ENCODE data around the gene SCRN1.
"Not testable (repeated sequence)": the region's sequence is repeated elsewhere in the genome, so short reads cannot be mapped to it uniquely, and the experiment has no call there.

SCRN1 gene

GRCh38 chr7:29965030-29965429 lies 24.6 kb downstream of the SCRN1 start:
- no peak for DNase-seq

GRCh38 chr7:29962035-29962434 lies 27.6 kb downstream of the SCRN1 start:
- DNase-seq, result no peak

- not testable (repeated sequence) for DNase-seq
Measured at GRCh38 chr7:29961611-29962010, 28.0 kb downstream of the SCRN1 start.

GRCh38 chr7:29958667-29959358 lies 30.8 kb downstream of the SCRN1 start:
- DNase-seq, result no peak

- DNase-seq, result peak; percentile 55
Measured at GRCh38 chr7:29957521-29958310, 31.9 kb downstream of the SCRN1 start.

- DNase-seq, result no peak
Measured at GRCh38 chr7:29956487-29956836, 33.1 kb downstream of the SCRN1 start.

- no peak for DNase-seq
Measured at GRCh38 chr7:29955799-29956486, 33.7 kb downstream of the SCRN1 start.

- no peak for DNase-seq
Measured at GRCh38 chr7:29955075-29955792, 34.4 kb downstream of the SCRN1 start.

- no peak for DNase-seq
Measured at GRCh38 chr7:29953726-29954347, 35.8 kb downstream of the SCRN1 start.

GRCh38 chr7:29951206-29951605 lies 38.4 kb downstream of the SCRN1 start:
- no peak for DNase-seq

- DNase-seq, result no peak
Measured at GRCh38 chr7:29950480-29950879, 39.1 kb downstream of the SCRN1 start.

- no peak for DNase-seq
Measured at GRCh38 chr7:29948587-29948986, 41.0 kb downstream of the SCRN1 start.

- no peak for DNase-seq
Measured at GRCh38 chr7:29946428-29947186, 43.0 kb downstream of the SCRN1 start.

- no peak for DNase-seq
Measured at GRCh38 chr7:29945259-29945809, 44.3 kb downstream of the SCRN1 start.

- no peak for DNase-seq
Measured at GRCh38 chr7:29940199-29940598, 49.4 kb downstream of the SCRN1 start.

GRCh38 chr7:29937132-29937531 lies 52.5 kb downstream of the SCRN1 start:
- DNase-seq, result no peak

GRCh38 chr7:29935111-29935510 lies 54.5 kb downstream of the SCRN1 start:
- no peak for DNase-seq

- DNase-seq, result no peak
Measured at GRCh38 chr7:29929018-29929807, 60.4 kb downstream of the SCRN1 start.

- no peak for DNase-seq
Measured at GRCh38 chr7:29926741-29927140, 62.9 kb downstream of the SCRN1 start.

- no peak for DNase-seq
Measured at GRCh38 chr7:29926216-29926615, 63.4 kb downstream of the SCRN1 start.

- DNase-seq, result no peak
Measured at GRCh38 chr7:29924684-29925083, 64.9 kb downstream of the SCRN1 start.
